ENCODE measurements around the gene CFD.
A peak's percentile ranks its signal among the peaks of the same experiment; 100 is the strongest.

Gene CFD

GRCh38 chr19:892243-892893 lies 32.9 kb downstream of the CFD start:
- H3K27ac Mint-ChIP-seq, result peak overlapping the region; percentile 80
- no peaks in the 10 kb centered on the region for H3K9me3 Mint-ChIP-seq
- peak; percentile 25 for DNase-seq
- peak overlapping the region; percentile 82 for H3K4me3 Mint-ChIP-seq
- peaks cover 18% of the 10 kb centered on the region for H3K4me1 Mint-ChIP-seq
- peaks cover 4% of the 10 kb centered on the region for H3K36me3 Mint-ChIP-seq (ENCODE audit: low read depth)
- no peak for ATAC-seq
- H3K27me3 Mint-ChIP-seq, result no peaks in the 10 kb centered on the region

- Mint-ChIP-seq H3K4me3 (peak within 1 kb of the TSS; percentile 82), H3K27ac (peak within 1 kb of the TSS; percentile 98), H3K4me1 (peaks cover 14% of the 10 kb centered on the region), H3K27me3 (no peaks in the 10 kb centered on the region), H3K36me3 (ENCODE audit: low read depth) (peaks cover 4% of the 10 kb centered on the region), H3K9me3 (no peaks in the 10 kb centered on the region)
- ATAC-seq, result peak; percentile 89
- DNase-seq, result peak; percentile 87
Observed at GRCh38 chr19:892894-893689, 33.6 kb downstream of the CFD start, which contains the start of the genes MED16 and RNU6-9. Gene MED16 (minus strand): TSS chr19:893187. CDS start chr19:891131, 2,056 bp downstream. Gene RNU6-9 (plus strand): TSS chr19:893484.

- H3K4me3 Mint-ChIP-seq, result no peak overlapping the region
- no peak for DNase-seq
- no peaks in the 10 kb centered on the region for H3K9me3 Mint-ChIP-seq
- peaks cover 4% of the 10 kb centered on the region for H3K36me3 Mint-ChIP-seq (ENCODE audit: low read depth)
- no peak for ATAC-seq
- H3K27ac Mint-ChIP-seq, result no peak overlapping the region
- no peaks in the 10 kb centered on the region for H3K27me3 Mint-ChIP-seq
- H3K4me1 Mint-ChIP-seq, result peaks cover 10% of the 10 kb centered on the region
Observed at GRCh38 chr19:896434-896833, 37.0 kb downstream of the CFD start.

GRCh38 chr19:896999-897398 lies 37.5 kb downstream of the CFD start:
- Mint-ChIP-seq H3K9me3 (no peaks in the 10 kb centered on the region), H3K27ac (no peak overlapping the region), H3K4me1 (peaks cover 10% of the 10 kb centered on the region), H3K4me3 (no peak overlapping the region), H3K36me3 (ENCODE audit: low read depth) (peaks cover 4% of the 10 kb centered on the region), H3K27me3 (no peaks in the 10 kb centered on the region)
- DNase-seq, result no peak
- no peak for ATAC-seq

- DNase-seq, result no peak
- no peaks in the 10 kb centered on the region for H3K9me3 Mint-ChIP-seq
Observed at GRCh38 chr19:897442-898039, 38.1 kb downstream of the CFD start.

GRCh38 chr19:898663-899062 lies 39.2 kb downstream of the CFD start:
- ATAC-seq (no peak), DNase-seq (no peak)
- H3K4me3 Mint-ChIP-seq, result no peak overlapping the region
- H3K9me3 Mint-ChIP-seq, result no peaks in the 10 kb centered on the region
- no peak overlapping the region for H3K27ac Mint-ChIP-seq
- peaks cover 7% of the 10 kb centered on the region for H3K4me1 Mint-ChIP-seq
- H3K27me3 Mint-ChIP-seq, result no peaks in the 10 kb centered on the region
- no peaks in the 10 kb centered on the region for H3K36me3 Mint-ChIP-seq (ENCODE audit: low read depth)

More at GRCh38 chr19:897442-898039, 38.1 kb downstream of the CFD start:
- Mint-ChIP-seq H3K27ac (no peak overlapping the region), H3K4me3 (no peak overlapping the region), H3K36me3 (ENCODE audit: low read depth) (peaks cover 4% of the 10 kb centered on the region), H3K27me3 (no peaks in the 10 kb centered on the region), H3K4me1 (peaks cover 8% of the 10 kb centered on the region)
- ATAC-seq, result no peak

GRCh38 chr19:899336-900042 lies 40.0 kb downstream of the CFD start:
- no peaks in the 10 kb centered on the region for H3K36me3 Mint-ChIP-seq (ENCODE audit: low read depth)
- H3K4me1 Mint-ChIP-seq, result peaks cover 12% of the 10 kb centered on the region
- H3K27ac Mint-ChIP-seq, result no peak overlapping the region
- no peaks in the 10 kb centered on the region for H3K27me3 Mint-ChIP-seq
- no peaks in the 10 kb centered on the region for H3K9me3 Mint-ChIP-seq
- ATAC-seq (no peak), DNase-seq (no peak)
- no peak overlapping the region for H3K4me3 Mint-ChIP-seq

- H3K27me3 Mint-ChIP-seq, result no peaks in the 10 kb centered on the region
- H3K9me3 Mint-ChIP-seq, result no peaks in the 10 kb centered on the region
- ATAC-seq (no peak), DNase-seq (no peak)
- no peak overlapping the region for H3K27ac Mint-ChIP-seq
- H3K4me3 Mint-ChIP-seq, result no peak overlapping the region
- H3K4me1 Mint-ChIP-seq, result peaks cover 13% of the 10 kb centered on the region
- H3K36me3 Mint-ChIP-seq (ENCODE audit: low read depth), result no peaks in the 10 kb centered on the region
Observed at GRCh38 chr19:900043-900301, 40.5 kb downstream of the CFD start.

GRCh38 chr19:900302-901111 lies 41.0 kb downstream of the CFD start:
- H3K9me3 Mint-ChIP-seq, result no peaks in the 10 kb centered on the region
- H3K27me3 Mint-ChIP-seq, result no peaks in the 10 kb centered on the region
- peaks cover 15% of the 10 kb centered on the region for H3K4me1 Mint-ChIP-seq
- H3K27ac Mint-ChIP-seq, result no peak overlapping the region
- ATAC-seq (peak; percentile 39), DNase-seq (no peak)
- no peak overlapping the region for H3K4me3 Mint-ChIP-seq
- H3K36me3 Mint-ChIP-seq (ENCODE audit: low read depth), result no peaks in the 10 kb centered on the region

GRCh38 chr19:901216-902092 lies 42.0 kb downstream of the CFD start:
- ATAC-seq, result no peak
- no peak for DNase-seq
- Mint-ChIP-seq H3K4me3 (no peak overlapping the region), H3K4me1 (peaks cover 20% of the 10 kb centered on the region), H3K27me3 (no peaks in the 10 kb centered on the region), H3K36me3 (ENCODE audit: low read depth) (peaks cover under 1% of the 10 kb centered on the region), H3K27ac (no peak overlapping the region), H3K9me3 (no peaks in the 10 kb centered on the region)

- Mint-ChIP-seq H3K9me3 (no peaks in the 10 kb centered on the region), H3K27me3 (no peaks in the 10 kb centered on the region), H3K4me3 (no peak overlapping the region), H3K27ac (no peak overlapping the region), H3K4me1 (peaks cover 26% of the 10 kb centered on the region), H3K36me3 (ENCODE audit: low read depth) (peaks cover 1% of the 10 kb centered on the region)
- DNase-seq (no peak), ATAC-seq (no peak)
Observed at GRCh38 chr19:902093-902370, 42.6 kb downstream of the CFD start.

GRCh38 chr19:902446-903226 lies 43.2 kb downstream of the CFD start:
- H3K4me3 Mint-ChIP-seq, result no peak overlapping the region
- DNase-seq, result no peak
- H3K27me3 Mint-ChIP-seq, result no peaks in the 10 kb centered on the region
- H3K36me3 Mint-ChIP-seq (ENCODE audit: low read depth), result peaks cover 1% of the 10 kb centered on the region
- no peaks in the 10 kb centered on the region for H3K9me3 Mint-ChIP-seq
- ATAC-seq, result no peak
- peaks cover 32% of the 10 kb centered on the region for H3K4me1 Mint-ChIP-seq
- peak overlapping the region; percentile 70 for H3K27ac Mint-ChIP-seq

GRCh38 chr19:903266-903797 lies 43.9 kb downstream of the CFD start:
- Mint-ChIP-seq H3K4me3 (no peak overlapping the region), H3K9me3 (no peaks in the 10 kb centered on the region), H3K27me3 (no peaks in the 10 kb centered on the region), H3K27ac (no peak overlapping the region), H3K4me1 (peaks cover 39% of the 10 kb centered on the region), H3K36me3 (ENCODE audit: low read depth) (peaks cover 1% of the 10 kb centered on the region)
- ATAC-seq (no peak), DNase-seq (no peak)

Measured in activated naive CD8-positive, alpha-beta T cell treated with anti-CD3 and anti-CD28 coated beads, Interleukin-2, amount 50 U/mL, for 24 hours (primary cell).